ENCODE data around the gene EYA2.

The EYA2 gene

GRCh38 chr20:47073766-47074475 is 179.3 kb downstream of the EYA2 start:
- DNase-seq = no peak

- no peak for DNase-seq
Observed at GRCh38 chr20:47075263-47075662, 180.6 kb downstream of the EYA2 start.

GRCh38 chr20:47079047-47079446 is 184.4 kb downstream of the EYA2 start:
- DNase-seq = no peak

- no peak for DNase-seq
Observed at GRCh38 chr20:47080365-47080764, 185.7 kb downstream of the EYA2 start.

GRCh38 chr20:47086316-47086715 is 191.7 kb downstream of the EYA2 start:
- no peak for DNase-seq

- no peak for DNase-seq
Observed at GRCh38 chr20:47088335-47088734, 193.7 kb downstream of the EYA2 start.

GRCh38 chr20:47089151-47089550 is 194.5 kb downstream of the EYA2 start:
- no peak for DNase-seq

- no peak for DNase-seq
Observed at GRCh38 chr20:47090835-47091234, 196.2 kb downstream of the EYA2 start.

- DNase-seq = no peak
Observed at GRCh38 chr20:47093320-47093966, 198.8 kb downstream of the EYA2 start.

- DNase-seq = no peak
Observed at GRCh38 chr20:47095690-47096089, 201.0 kb downstream of the EYA2 start.

- DNase-seq = no peak
Observed at GRCh38 chr20:47097691-47098622, 203.3 kb downstream of the EYA2 start.

- no peak for DNase-seq
Observed at GRCh38 chr20:47099093-47099492, 204.4 kb downstream of the EYA2 start.

- DNase-seq = no peak
Observed at GRCh38 chr20:47099825-47100441, 205.3 kb downstream of the EYA2 start.

- no peak for DNase-seq
Observed at GRCh38 chr20:47102629-47103028, 208.0 kb downstream of the EYA2 start.

GRCh38 chr20:47106786-47107185 is 212.1 kb downstream of the EYA2 start:
- DNase-seq = no peak

- no peak for DNase-seq
Observed at GRCh38 chr20:47108994-47109393, 214.4 kb downstream of the EYA2 start.

GRCh38 chr20:47110819-47111218 is 216.2 kb downstream of the EYA2 start:
- no peak for DNase-seq

- no peak for DNase-seq
Observed at GRCh38 chr20:47111576-47111975, 216.9 kb downstream of the EYA2 start.

GRCh38 chr20:47113362-47114109 is 218.9 kb downstream of the EYA2 start:
- no peak for DNase-seq

- DNase-seq = no peak
Observed at GRCh38 chr20:47115694-47116093, 221.1 kb downstream of the EYA2 start.

- no peak for DNase-seq
Observed at GRCh38 chr20:47117371-47117770, 222.7 kb downstream of the EYA2 start.

GRCh38 chr20:47117773-47118172 is 223.1 kb downstream of the EYA2 start:
- DNase-seq = no peak
